Measurements from ENCODE around the gene CST4.

DNA sequence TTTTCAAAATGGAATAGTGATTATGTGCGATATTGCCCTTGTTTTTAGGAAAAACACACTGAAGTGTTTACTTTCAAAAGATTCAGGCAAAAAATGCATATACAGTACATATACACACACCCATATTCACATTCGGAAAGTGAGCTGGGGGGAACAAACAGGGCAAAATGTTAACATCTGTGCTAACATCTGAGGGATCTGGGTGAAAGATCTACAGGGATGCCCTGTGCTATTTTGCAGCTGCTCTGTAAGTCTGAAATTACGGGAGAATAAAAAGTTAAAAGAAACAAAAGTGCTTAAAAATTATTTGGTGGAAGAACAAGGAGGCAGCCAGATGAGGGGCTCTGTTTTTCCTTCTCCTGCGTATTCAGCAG is 51.9 kb downstream of the CST4 start:
- TF ChIP-seq, protein P1, sequence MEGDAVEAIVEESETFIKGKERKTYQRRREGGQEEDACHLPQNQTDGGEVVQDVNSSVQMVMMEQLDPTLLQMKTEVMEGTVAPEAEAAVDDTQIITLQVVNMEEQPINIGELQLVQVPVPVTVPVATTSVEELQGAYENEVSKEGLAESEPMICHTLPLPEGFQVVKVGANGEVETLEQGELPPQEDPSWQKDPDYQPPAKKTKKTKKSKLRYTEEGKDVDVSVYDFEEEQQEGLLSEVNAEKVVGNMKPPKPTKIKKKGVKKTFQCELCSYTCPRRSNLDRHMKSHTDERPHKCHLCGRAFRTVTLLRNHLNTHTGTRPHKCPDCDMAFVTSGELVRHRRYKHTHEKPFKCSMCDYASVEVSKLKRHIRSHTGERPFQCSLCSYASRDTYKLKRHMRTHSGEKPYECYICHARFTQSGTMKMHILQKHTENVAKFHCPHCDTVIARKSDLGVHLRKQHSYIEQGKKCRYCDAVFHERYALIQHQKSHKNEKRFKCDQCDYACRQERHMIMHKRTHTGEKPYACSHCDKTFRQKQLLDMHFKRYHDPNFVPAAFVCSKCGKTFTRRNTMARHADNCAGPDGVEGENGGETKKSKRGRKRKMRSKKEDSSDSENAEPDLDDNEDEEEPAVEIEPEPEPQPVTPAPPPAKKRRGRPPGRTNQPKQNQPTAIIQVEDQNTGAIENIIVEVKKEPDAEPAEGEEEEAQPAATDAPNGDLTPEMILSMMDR (IDR thresholded peaks at IDR 0.05), result no peak
- no peak for TF ChIP-seq EZH2phosphoT487 (IDR thresholded peaks at IDR 0.05)

Data from neural progenitor cell (in vitro differentiated cells).